ENCODE results near the gene FAM174C.

The FAM174C gene

GRCh38 chr19:1261798-1262622, 13.3 kb upstream of the FAM174C start:
- no peak for DNase-seq (ENCODE audit: low read depth)

DNA sequence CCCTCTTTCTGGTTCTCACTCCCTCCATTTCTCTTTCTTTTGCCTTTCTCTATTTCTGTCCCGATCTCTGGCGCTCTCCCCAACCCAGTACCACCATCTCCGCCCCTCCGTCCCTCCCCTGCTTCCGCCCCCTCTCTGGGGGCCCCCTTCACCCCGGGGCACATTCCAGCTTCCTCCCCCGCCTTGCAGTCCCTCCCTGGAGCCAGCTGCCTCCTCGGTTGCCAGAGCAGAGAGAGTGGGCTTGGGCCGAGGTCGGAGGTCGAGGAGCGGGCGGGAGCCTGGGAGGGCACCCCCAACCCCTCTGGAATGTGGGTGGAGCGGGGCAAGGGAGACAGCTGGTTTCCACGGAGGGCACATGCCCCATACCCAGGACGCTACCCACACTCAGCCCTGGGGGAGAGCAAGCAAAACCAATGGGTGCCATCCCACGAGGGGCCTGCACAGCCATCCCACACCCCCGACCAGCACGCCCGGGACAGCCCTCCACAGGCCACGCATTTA, 12.7 kb upstream of the FAM174C start:
- DNase-seq (ENCODE audit: low read depth) = no peak

DNA sequence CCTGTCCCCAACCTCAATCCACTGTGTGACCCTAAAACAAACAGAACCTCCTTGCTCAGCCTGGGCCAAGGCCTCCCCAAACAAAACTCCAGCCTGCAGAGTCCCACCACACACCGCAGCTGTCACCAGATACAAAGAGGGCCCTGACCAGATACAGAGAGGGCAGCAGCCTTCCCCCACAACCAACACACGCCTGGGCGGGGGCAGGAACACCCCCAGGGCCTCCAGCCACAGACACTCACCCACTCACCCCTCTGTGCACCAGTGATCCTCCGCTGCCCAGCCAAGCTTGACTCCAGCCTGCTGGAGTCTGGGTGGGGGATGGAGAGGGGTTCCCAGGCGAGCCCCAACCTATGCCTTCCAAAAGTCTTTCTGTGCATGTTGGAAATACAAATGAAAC, 12.1 kb upstream of the FAM174C start:
- DNase-seq (ENCODE audit: low read depth) = no peak

- DNase-seq (ENCODE audit: low read depth) = no peak
Measured at GRCh38 chr19:1264801-1265614, 10.3 kb upstream of the FAM174C start.

DNA sequence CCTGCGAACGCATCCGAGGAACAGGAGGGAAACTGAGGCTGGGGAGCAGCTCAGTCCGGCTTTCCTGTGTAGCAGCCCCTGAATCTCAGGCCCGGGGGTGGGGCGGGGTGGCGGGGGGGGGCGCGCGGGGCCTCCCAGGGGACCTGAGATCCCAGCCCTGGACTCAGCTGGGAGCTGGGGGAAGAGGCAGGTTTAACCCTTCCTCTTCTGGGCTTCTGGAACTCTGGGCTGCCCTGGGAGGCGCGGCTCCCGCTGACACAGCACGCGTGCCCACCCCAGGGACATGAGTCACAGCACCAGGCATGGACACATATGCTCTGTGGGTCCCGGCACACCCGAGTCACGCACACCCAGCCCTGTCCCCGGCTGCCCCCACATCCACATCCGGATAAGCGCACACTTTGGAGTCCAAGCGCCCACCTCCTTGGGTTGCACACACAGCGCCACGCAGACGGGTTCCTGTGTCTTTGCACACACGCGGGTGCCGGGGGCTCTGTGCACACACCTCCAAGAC, 9.7 kb upstream of the FAM174C start:
- DNase-seq (ENCODE audit: low read depth) = no peak

DNA sequence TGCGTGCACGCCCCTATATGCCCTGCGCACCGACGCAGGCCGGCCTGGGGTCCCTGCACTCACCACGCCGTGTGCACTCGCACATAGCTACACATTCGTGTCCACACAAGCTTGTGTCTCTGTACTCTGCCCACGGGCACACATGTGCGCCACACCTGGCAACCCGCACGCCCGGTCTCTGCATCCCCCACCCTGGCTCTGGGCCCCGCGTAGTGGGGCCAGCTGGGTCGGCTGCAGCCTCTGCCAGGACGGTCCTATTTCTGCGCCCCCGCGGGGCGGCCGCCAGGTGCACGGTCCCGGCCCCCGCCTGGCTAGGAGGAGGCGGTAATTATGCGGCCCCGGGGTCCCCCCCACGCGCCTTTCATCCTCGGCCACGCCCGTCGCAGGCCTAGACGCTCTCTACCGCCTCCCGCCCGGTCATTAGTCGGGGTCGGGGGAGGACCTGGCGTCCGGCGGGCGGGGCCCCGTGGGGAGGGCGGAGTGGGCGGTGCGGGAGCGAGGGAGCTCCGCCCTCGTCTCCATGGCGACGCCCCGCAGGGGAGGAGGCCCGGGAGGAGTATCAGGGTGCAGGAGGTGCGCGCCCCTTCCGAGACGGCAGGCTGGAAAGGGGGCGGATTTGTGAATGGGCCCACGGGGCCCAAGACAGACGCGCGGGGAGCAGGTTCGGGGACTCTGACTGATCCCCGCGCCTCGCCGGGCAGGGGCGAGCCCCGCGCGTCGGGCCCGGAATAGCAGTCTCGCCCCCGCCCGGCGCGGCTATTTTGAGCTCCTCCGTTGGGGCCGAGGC, 9.0 kb upstream of the FAM174C start:
- DNase-seq (ENCODE audit: low read depth) = peak; percentile 65

- peak; percentile 39 for DNase-seq (ENCODE audit: low read depth)
Measured at GRCh38 chr19:1266916-1267476, 8.3 kb upstream of the FAM174C start.

DNA sequence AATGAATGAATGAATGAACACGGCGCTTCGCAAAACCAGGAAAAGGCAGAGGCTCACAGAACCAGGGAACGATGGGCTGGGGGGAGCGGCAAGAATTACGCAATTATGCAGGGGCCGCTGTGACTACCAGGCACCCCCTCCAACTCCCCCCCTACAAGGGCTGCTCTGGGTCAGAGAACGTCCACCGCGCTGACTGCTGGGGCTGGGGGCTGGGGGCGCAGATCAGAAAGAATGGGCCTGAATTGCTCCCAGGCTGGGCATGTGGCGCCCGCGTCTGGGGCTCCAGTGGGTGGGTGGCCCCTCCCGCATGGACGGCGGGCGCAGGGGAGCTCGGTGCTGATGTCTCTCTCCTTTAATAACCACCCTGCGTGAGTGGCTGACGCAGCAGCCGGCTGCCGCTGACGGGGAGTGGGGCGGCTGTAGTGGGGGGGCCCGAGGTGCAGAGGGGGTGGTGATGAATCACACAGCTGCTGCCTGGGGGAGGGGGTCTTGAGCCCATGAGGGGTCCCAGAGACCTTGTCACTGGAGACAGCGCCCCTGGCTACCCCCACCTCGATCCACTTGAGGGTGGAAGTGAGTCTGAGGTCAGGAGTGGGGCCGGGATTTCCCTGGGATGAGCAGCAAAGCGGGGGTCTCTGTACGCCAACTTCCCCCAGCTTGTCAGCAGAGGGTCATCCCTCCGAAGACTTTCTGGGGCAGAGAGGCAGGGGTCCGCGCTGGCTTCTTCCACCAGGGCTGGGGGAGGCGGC, 7.7 kb upstream of the FAM174C start:
- DNase-seq (ENCODE audit: low read depth) = no peak

DNA sequence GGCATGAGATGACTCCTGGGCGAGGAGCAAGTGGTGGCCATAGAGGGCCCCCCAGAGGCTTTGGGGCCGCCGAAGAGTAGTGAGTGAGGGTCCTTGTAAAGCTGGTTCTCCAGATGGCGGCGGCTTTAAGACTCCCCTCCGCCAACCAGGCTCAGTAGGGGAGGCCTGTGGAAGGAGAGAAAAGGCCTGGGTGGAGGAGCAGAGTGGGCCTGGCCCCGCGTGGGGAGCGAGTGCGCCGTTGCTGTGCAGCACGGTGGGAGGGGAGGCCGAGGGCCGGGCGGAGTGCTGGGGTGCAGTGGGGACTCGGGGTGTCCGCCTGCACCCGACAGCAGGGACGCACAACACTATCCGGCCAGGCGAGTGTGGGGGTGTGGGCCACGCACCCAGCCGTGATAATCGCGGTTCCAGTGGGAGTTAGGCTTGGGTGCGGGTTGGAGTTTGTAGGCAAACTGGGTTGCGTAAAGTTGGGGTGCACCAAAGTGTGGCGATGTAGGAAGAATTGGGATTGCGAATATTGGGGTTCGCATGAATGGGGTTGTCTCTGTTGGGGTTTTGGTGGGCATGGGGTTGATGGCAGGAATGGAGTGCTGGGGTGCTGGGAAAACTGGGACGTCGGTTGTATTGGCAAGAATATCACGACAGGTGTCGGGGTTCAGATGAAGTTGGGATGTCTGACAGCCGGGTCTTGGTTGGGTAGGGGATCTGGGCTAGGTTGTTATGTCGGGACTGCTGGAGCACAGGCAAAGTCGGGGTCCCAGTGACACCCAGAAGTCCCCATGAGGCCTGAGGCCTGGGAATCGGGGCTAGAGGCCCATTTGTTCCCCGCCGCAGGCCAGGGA, 6.9 kb upstream of the FAM174C start:
- DNase-seq (ENCODE audit: low read depth) = no peak

DNA sequence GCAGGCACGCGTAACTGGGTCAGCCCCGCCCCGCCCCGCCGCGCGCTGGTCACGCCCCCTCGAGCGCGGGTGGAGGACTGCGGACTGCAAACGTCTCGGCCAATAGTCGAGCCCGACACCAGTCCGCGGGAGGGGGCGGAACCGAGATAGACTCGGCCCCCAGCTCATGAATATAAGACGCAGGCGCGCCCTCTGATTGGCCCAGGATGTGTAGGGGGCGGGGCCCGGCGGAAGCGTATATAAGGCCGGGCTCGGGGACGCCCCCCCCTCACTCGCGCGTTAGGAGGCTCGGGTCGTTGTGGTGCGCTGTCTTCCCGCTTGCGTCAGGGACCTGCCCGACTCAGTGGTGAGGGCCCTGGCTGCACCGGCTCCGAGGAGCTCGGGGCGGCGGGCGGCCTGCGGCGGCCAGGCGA, 6.3 kb upstream of the FAM174C start, which contains the start of gene CIRBP:
Gene CIRBP, plus strand, starts transcription at position 268 of the 413 bp plus-strand sequence. CDS start 1,602 bp downstream, outside the sequence.
- DNase-seq (ENCODE audit: low read depth) = peak; percentile 98

GRCh38 chr19:1269478-1270212, 5.7 kb upstream of the FAM174C start:
- peak; percentile 65 for DNase-seq (ENCODE audit: low read depth)

GRCh38 chr19:1270213-1270853, 5.0 kb upstream of the FAM174C start:
- no peak for DNase-seq (ENCODE audit: low read depth)

- DNase-seq (ENCODE audit: low read depth) = no peak
Measured at GRCh38 chr19:1270854-1271527, 4.3 kb upstream of the FAM174C start.

DNA sequence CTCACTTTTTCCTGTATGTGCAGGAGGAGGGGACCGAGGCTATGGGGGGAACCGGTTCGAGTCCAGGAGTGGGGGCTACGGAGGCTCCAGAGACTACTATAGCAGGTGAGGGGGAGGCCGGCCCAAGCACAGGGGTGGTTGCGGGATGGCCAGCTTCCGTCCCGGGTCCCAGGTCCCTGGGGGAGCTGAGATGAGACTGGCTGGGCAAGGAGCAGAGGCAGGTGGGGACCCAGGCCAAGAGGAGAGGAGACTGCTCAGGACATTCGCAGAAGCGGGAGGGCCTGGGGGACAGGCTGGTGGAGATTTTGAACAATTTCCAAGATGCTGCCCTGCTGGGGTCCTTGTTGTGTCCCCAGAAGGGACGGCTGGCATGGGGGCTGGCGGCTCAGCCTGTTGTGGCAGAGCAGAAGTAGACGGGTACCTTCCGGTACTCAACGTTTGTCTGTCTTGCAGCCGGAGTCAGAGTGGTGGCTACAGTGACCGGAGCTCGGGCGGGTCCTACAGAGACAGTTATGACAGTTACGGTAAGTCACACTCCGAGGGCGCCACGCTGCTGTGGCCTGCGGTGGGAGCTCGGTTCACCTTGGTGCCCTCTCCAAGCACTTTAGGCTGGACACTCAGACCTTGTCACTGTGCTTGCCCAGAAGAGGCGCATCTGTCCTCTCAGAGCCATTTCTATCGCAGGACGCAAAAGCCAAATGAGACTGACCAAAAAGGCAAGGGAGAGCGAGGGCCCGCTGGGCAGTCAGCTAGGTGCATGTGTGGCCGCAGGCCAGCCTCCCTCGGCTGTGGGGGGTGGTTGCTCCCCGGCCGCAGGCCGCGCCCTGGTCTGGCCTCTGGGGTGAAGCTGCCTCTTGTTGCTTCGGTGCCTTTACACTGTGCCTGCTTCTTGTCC, 3.6 kb upstream of the FAM174C start:
- DNase-seq (ENCODE audit: low read depth) = no peak

GRCh38 chr19:1272423-1273262, 2.7 kb upstream of the FAM174C start:
- DNase-seq (ENCODE audit: low read depth) = no peak

Measured in stimulated activated CD8-positive, alpha-beta memory T cell treated with anti-CD3 and anti-CD28 coated beads, Interleukin-15, amount 100 ng/mL, for 1 hour (primary cell).